Measurements from ENCODE around the gene STMND1. TPM values are rescaled to one million over a fixed set of nuclear protein-coding genes. Genes with fewer than 3 reads are reported as not detected.
A peak's percentile ranks its signal among the peaks of the same experiment; 100 is the strongest.

STMND1 gene
- total and polyA plus RNA-seq, 2 of the 4 experiments (the other 2 are of a cell fraction), result not detected

DNA sequence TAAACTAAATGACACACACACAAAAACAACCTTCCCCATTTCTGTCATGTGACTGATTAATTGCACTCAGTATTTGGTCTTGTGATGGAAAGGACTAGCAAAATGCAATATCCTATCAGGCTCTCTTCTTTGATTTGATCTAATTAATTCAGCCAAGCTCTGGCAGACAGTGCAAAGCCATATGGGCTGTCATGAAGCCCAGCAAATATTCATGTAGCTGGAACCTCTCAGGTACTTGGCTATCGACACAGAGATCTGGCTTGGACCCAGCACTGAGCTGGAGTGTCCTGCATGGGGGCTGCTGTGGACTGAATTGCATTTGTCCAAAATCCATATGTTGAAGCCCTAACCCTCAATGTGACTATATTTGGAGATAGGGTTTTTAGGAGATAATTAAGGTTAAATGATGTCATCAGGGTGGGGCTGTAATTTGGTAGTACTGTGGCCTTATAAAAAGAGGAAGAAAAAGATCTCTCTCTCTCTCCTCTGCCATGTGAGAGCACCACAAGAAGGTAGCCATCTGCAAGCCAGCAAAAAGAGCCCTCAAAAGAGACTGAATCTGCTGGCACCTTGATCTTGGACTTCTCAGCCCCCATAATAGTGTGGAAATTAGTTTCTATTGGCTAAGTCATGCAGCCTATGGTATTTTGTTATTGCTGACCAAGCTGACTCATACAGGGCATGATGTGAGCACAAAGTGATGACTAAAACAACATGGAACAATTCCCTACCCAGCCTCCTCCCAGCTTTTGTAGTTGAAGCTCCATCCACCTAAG is 77.1 kb downstream of the STMND1 start:
- H3K36me3 ChIP-seq (ENCODE audit: control insufficient read depth, insufficient read depth, low read length), result no peaks in the 10 kb centered on the region
- no peaks in the 10 kb centered on the region for H3K4me1 ChIP-seq (ENCODE audit: control insufficient read depth, insufficient read depth, low read length)
- peak overlapping the region; percentile 53 for H2AFZ ChIP-seq (replicated peaks; ENCODE audit: low read length, poor library complexity)
- DNase-seq (peak; percentile 68), ATAC-seq (ENCODE audit: low read depth) (peak; percentile 70)
- H3K4me2 ChIP-seq (ENCODE audit: low read depth, low read length), result no peak overlapping the region
- H3K79me1 ChIP-seq (ENCODE audit: low read depth in 1 of 2, low read length in 2 of 2), result no peaks in the 10 kb centered on the region
- no peak overlapping the region for H2BK120ac ChIP-seq (ENCODE audit: low read depth, low read length)
- ChIA-PET POLR2A (ENCODE audit: unreplicated experiment) (no interaction called here), CTCF (no interaction called here)
- no peak overlapping the region for H4K8ac ChIP-seq (ENCODE audit: low read depth in 2 of 2, low read length in 2 of 2)
- H4K5ac ChIP-seq (ENCODE audit: low read depth, low read length), result no peak overlapping the region
- peaks cover 11% of the 10 kb centered on the region for H3K9me3 ChIP-seq (ENCODE audit: control insufficient read depth, insufficient read depth, low read length)
- WGBS, 2 experiments (ENCODE audit: extremely low coverage in 2 of 2, insufficient read length in 1 of 2), result no CpG with 5 or more reads among the region's 1 CpG
- no peak overlapping the region for H3K23ac ChIP-seq (ENCODE audit: low read depth, low read length)
- TF ChIP-seq, protein P1, sequence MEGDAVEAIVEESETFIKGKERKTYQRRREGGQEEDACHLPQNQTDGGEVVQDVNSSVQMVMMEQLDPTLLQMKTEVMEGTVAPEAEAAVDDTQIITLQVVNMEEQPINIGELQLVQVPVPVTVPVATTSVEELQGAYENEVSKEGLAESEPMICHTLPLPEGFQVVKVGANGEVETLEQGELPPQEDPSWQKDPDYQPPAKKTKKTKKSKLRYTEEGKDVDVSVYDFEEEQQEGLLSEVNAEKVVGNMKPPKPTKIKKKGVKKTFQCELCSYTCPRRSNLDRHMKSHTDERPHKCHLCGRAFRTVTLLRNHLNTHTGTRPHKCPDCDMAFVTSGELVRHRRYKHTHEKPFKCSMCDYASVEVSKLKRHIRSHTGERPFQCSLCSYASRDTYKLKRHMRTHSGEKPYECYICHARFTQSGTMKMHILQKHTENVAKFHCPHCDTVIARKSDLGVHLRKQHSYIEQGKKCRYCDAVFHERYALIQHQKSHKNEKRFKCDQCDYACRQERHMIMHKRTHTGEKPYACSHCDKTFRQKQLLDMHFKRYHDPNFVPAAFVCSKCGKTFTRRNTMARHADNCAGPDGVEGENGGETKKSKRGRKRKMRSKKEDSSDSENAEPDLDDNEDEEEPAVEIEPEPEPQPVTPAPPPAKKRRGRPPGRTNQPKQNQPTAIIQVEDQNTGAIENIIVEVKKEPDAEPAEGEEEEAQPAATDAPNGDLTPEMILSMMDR (conservative IDR thresholded peaks at IDR 0.05; ENCODE audit: low read depth, low read length), result no peak
- no peak for TF ChIP-seq FOS (IDR thresholded peaks at IDR 0.05; ENCODE audit: low read depth, low read length)
- TF ChIP-seq RAD21 (IDR thresholded peaks at IDR 0.05; ENCODE audit: low read length), result no peak
- no peak for TF ChIP-seq RFX5 (IDR thresholded peaks at IDR 0.05; ENCODE audit: low read depth, low read length)
- no peak for TF ChIP-seq SMC3 (IDR thresholded peaks at IDR 0.05; ENCODE audit: low read depth, low read length)
- no peak for TF ChIP-seq NFE2L2 (IDR thresholded peaks at IDR 0.05; ENCODE audit: low read depth, low read length)
- no peak for TF ChIP-seq RCOR1 (IDR thresholded peaks at IDR 0.05; ENCODE audit: insufficient replicate concordance, low read length)
- no peak for TF ChIP-seq POLR2A (IDR thresholded peaks at IDR 0.05; ENCODE audit: low read depth, low read length)
- TF ChIP-seq, protein P2, sequence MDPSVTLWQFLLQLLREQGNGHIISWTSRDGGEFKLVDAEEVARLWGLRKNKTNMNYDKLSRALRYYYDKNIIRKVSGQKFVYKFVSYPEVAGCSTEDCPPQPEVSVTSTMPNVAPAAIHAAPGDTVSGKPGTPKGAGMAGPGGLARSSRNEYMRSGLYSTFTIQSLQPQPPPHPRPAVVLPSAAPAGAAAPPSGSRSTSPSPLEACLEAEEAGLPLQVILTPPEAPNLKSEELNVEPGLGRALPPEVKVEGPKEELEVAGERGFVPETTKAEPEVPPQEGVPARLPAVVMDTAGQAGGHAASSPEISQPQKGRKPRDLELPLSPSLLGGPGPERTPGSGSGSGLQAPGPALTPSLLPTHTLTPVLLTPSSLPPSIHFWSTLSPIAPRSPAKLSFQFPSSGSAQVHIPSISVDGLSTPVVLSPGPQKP (IDR thresholded peaks at IDR 0.05; ENCODE audit: borderline replicate concordance, low read depth, low read length), result no peak
- no peak for TF ChIP-seq CEBPB (IDR thresholded peaks at IDR 0.05; ENCODE audit: low read depth, low read length)
- TF ChIP-seq MAFK (IDR thresholded peaks at IDR 0.05; ENCODE audit: low read depth, low read length), result no peak
- TF ChIP-seq MAZ (IDR thresholded peaks at IDR 0.05; ENCODE audit: borderline replicate concordance, low read depth, low read length), result no peak
- no peak for TF ChIP-seq MXI1 (IDR thresholded peaks at IDR 0.05; ENCODE audit: borderline replicate concordance, low read depth, low read length)
- TF ChIP-seq BHLHE40 (IDR thresholded peaks at IDR 0.05; ENCODE audit: low read depth, low read length), result no peak
- TF ChIP-seq CHD1 (IDR thresholded peaks at IDR 0.05; ENCODE audit: low read depth, low read length), result no peak
- TF ChIP-seq, protein P3, sequence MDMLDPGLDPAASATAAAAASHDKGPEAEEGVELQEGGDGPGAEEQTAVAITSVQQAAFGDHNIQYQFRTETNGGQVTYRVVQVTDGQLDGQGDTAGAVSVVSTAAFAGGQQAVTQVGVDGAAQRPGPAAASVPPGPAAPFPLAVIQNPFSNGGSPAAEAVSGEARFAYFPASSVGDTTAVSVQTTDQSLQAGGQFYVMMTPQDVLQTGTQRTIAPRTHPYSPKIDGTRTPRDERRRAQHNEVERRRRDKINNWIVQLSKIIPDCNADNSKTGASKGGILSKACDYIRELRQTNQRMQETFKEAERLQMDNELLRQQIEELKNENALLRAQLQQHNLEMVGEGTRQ (IDR thresholded peaks at IDR 0.05; ENCODE audit: low read depth, low read length), result no peak
- H3K9ac ChIP-seq (ENCODE audit: low read depth, low read length), result no peak overlapping the region
- no peak overlapping the region for H2BK5ac ChIP-seq (ENCODE audit: low read depth, low read length, poor library complexity, severe bottlenecking)
- H3K27ac ChIP-seq (ENCODE audit: insufficient read depth, low read length), result no peak overlapping the region
- H3K18ac ChIP-seq (ENCODE audit: low read depth, low read length), result no peak overlapping the region
- in situ Hi-C loops (cut with MboI; ENCODE audit: low sequenced_read_pairs) (no loop called here), dilution Hi-C loops (cut with HindIII; ENCODE audit: low sequenced_read_pairs, unreplicated experiment) (no loop called here), intact Hi-C loops (cut with micrococcal nuclease) (no loop called here)
- no peak overlapping the region for H3K14ac ChIP-seq (replicated peaks; ENCODE audit: low read depth, low read length)
- H2BK15ac ChIP-seq (ENCODE audit: low read depth, low read length), result no peak overlapping the region
- H3K9me1 ChIP-seq (ENCODE audit: insufficient read depth, low read length), result no peaks in the 10 kb centered on the region
- peaks cover 2% of the 10 kb centered on the region for H3K27me3 ChIP-seq (ENCODE audit: control insufficient read depth, insufficient read depth, low read length)
- H4K91ac ChIP-seq (ENCODE audit: insufficient read depth, low read depth, low read length), result no peak overlapping the region
- no TSS peak for BruUV-seq (replicated peaks)
- H4K20me1 ChIP-seq (ENCODE audit: insufficient read depth, low read length), result no peaks in the 10 kb centered on the region
- H3K4me3 ChIP-seq (ENCODE audit: insufficient read depth, low read depth, low read length), result no peak overlapping the region
- H2BK20ac ChIP-seq (ENCODE audit: low read depth, low read length), result no peak overlapping the region
- H3K4ac ChIP-seq (ENCODE audit: low read depth, low read length), result no peak overlapping the region
- no peak overlapping the region for H3K56ac ChIP-seq (ENCODE audit: extremely low read depth, insufficient read depth, low read length)
- H2AK9ac ChIP-seq (replicated peaks; ENCODE audit: low read depth, low read length, poor library complexity), result peak overlapping the region; percentile 9
- no peak overlapping the region for H2AK5ac ChIP-seq (ENCODE audit: low read depth, low read length)

Data from IMR-90 (cell line).